IgD-negative memory B cell (primary cell): ENCODE data around the gene KCNF1. TPM values are rescaled to one million over a fixed set of nuclear protein-coding genes. Genes with fewer than 3 reads are reported as not detected.

ENCODE experiments used
- H3K27ac Mint-ChIP-seq, 3 donors: one replicate each; pipeline ENCODE4 v1.8.0; 2020 to 2022; ENCODE audit warnings: mild to moderate bottlenecking in 3 of 3, mixed read lengths in 3 of 3, moderate library complexity in 1 of 3
- H3K27me3 Mint-ChIP-seq: one replicate; pipeline ENCODE4 v1.8.0; 2021; ENCODE audit warnings: mixed read lengths
- H3K36me3 Mint-ChIP-seq: one replicate; pipeline ENCODE4 v1.8.0; 2020; ENCODE audit warnings: mild to moderate bottlenecking, mixed read lengths
- H3K4me1 Mint-ChIP-seq, 3 donors: one replicate each; pipeline ENCODE4 v1.8.0; 2020 to 2022; ENCODE audit warnings: mixed read lengths in 3 of 3, mild to moderate bottlenecking in 1 of 3
- H3K4me3 Mint-ChIP-seq, 4 donors: one replicate each; pipeline ENCODE4 v1.8.0; 2020 to 2022; ENCODE audit warnings: mild to moderate bottlenecking in 4 of 4, mixed read lengths in 4 of 4, moderate library complexity in 3 of 4
- H3K9me3 Mint-ChIP-seq, 3 donors: one replicate each; pipeline ENCODE4 v1.8.0; 2020 to 2021; ENCODE audit warnings: mixed read lengths in 3 of 3, mild to moderate bottlenecking in 1 of 3
- polyA plus RNA-seq: library from polyadenylated mRNA; unstranded; fragments of 300-500 nt; fragmentation: Illumina TruSeq; gene quantifications from one replicate; pipeline ENCODE4 v1.2.3, GENCODE V29; 2021

KCNF1 gene, protein sequence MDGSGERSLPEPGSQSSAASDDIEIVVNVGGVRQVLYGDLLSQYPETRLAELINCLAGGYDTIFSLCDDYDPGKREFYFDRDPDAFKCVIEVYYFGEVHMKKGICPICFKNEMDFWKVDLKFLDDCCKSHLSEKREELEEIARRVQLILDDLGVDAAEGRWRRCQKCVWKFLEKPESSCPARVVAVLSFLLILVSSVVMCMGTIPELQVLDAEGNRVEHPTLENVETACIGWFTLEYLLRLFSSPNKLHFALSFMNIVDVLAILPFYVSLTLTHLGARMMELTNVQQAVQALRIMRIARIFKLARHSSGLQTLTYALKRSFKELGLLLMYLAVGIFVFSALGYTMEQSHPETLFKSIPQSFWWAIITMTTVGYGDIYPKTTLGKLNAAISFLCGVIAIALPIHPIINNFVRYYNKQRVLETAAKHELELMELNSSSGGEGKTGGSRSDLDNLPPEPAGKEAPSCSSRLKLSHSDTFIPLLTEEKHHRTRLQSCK
- not detected for polyA plus RNA-seq

DNA sequence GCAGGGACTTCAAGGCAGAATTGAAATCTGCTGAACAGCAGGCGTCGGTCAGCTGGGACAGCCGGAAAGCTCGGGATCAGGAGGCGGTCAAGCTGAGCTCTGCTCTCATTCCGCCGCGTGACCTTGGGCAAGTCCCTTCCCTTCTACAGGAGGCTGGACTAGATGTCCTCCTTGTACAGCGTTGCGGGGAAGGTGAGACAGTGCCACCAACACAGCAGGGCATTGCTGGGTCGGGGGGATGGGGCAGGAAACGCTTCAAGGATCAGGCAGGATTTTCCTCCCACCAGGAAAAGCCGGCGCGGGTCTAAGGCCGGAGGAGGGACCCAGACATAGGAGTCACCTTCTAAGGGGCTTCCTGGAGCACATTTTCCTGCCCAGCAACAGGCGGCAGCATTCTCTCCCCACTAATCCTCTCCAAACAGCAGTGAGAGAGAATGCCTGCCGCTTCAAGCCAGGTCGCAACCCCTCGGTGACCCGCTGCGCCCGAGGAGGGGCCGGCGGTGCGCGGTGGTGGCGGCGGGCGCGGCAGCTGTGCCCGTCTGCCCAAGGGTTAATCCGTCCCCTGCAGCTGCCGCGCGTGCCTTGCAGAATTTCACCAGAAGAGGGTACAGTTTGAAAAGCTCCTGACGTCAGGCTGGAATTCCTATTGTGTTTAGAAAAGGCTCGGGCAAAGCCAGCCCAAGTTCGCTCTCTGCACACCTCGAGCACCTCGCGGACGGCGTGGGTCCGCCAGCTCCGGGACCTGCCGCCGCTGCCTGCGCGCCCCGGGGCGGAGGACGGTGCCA lies at the start of gene KCNF1:
TSS of gene KCNF1 (plus strand) at position 644 of the 785 bp plus-strand sequence. CDS start 493 bp downstream, outside the sequence.
- Mint-ChIP-seq H3K27ac (no peak within 1 kb of the TSS), H3K9me3 (peaks cover 0 to 2% (median 0%) of the 10 kb centered on the region in 3 donors), H3K36me3 (peaks cover 2% of the 10 kb centered on the region), H3K27me3 (peaks cover 27% of the 10 kb centered on the region), H3K4me1 (peaks cover 0 to 5% (median 0%) of the 10 kb centered on the region in 3 donors), H3K4me3 (peak within 1 kb of the TSS in 1 of 4 donors; percentile 7)

DNA sequence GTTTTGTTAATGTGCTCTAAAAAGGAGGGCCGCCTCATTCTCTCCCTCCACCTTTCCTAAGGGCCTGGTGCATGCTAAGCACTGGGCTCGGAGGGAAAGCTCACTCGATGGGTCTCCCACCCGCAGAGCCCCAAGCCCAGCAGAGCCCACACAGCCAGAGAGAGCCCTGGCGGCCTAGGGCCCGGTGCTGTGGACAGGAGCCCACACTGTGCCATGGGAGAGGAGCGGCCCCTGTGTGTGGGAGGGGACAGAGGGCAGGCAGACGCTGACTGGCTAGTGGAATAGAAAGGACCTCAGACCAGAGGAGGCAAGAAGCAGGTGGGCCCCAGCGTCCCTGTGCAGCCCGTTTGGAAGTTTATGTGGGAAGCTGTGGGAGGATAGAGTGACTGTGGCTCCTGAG lies 49.4 kb upstream of the KCNF1 start:
- no peaks in the 10 kb centered on the region for H3K9me3 Mint-ChIP-seq
- peaks cover 14% of the 10 kb centered on the region for H3K27me3 Mint-ChIP-seq
- peaks cover 2% of the 10 kb centered on the region for H3K36me3 Mint-ChIP-seq
- no peak overlapping the region for H3K4me3 Mint-ChIP-seq
- peaks cover 18 to 20% (median 19%) of the 10 kb centered on the region in 3 donors for H3K4me1 Mint-ChIP-seq
- no peak overlapping the region for H3K27ac Mint-ChIP-seq

DNA sequence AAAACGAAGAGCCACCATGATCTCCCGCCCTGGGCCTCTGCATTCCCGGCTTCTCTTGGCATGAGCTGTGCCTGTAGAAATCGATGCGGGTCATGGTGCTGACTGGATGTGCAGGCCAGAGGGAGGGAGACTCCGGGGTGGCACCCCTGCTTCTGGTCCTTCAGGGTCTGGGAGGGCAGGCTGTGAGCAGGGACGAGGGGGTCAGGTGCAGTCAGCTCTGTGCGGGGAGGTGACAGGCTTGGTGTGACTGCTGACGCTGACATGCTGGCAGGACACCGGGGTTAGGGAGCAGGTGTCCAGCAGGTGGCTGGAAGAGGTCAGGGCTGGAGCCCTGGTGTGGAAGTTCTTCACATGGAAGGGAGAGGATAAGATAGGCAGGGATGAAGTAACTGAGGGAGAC lies 48.7 kb upstream of the KCNF1 start:
- H3K4me3 Mint-ChIP-seq = peak overlapping the region in 1 of 4 donors; percentile 72
- no peaks in the 10 kb centered on the region for H3K9me3 Mint-ChIP-seq
- H3K36me3 Mint-ChIP-seq = peaks cover 2% of the 10 kb centered on the region
- peaks cover 18 to 20% (median 19%) of the 10 kb centered on the region in 3 donors for H3K4me1 Mint-ChIP-seq
- H3K27ac Mint-ChIP-seq = peak overlapping the region in 1 of 3 donors; percentile 14
- peaks cover 15% of the 10 kb centered on the region for H3K27me3 Mint-ChIP-seq

DNA sequence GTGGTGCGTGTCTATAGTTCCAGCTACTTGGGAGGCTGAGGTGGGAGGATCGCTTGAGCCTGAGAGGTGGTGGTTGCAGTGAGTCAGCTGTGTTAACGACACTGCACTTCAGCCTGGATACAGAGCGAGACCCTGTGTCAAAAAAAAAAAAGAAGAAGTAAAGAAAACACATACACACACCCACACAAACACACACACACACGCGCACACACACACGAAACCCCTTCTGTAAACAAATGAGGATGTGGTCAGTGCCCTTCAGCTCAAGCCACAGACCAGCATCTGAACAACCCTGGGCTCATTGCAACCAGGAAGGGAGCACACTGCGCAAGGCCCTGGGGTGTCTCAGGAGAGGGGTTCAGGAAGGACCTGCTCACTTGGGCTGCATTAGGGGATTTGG lies 47.9 kb upstream of the KCNF1 start:
- peaks cover 15% of the 10 kb centered on the region for H3K27me3 Mint-ChIP-seq
- H3K36me3 Mint-ChIP-seq = peaks cover 2% of the 10 kb centered on the region
- H3K4me3 Mint-ChIP-seq = peak overlapping the region in 3 of 4 donors; percentile 27 to 81 (median 72)
- H3K27ac Mint-ChIP-seq = peak overlapping the region in 2 of 3 donors; percentile 84 to 88
- H3K4me1 Mint-ChIP-seq = peaks cover 18 to 20% (median 19%) of the 10 kb centered on the region in 3 donors
- H3K9me3 Mint-ChIP-seq = no peaks in the 10 kb centered on the region

DNA sequence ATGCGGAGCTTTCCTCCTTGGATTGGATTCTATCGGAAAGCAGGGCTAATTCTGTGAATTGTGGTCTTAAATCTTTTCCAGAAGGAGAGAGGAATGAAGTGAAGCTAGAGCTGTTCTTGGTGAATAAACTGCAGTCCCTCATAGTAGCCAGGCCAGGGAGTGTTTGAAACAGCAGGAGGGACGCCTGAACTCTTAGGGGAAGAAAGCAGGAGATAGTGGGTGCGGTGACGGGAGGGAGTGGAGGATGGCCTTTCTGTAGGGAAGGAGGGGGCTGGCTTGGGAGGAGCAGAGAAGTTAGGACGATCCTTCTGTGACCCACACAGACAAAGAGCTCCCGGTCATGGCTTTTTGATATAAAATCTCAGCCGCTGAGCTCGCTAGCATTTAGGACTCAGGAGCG lies 47.5 kb upstream of the KCNF1 start:
- Mint-ChIP-seq H3K4me3 (peak overlapping the region in 2 of 4 donors; percentile 72 to 81), H3K27me3 (peaks cover 16% of the 10 kb centered on the region), H3K36me3 (peaks cover 2% of the 10 kb centered on the region), H3K4me1 (peaks cover 18 to 20% (median 19%) of the 10 kb centered on the region in 3 donors), H3K27ac (peak overlapping the region in 1 of 3 donors; percentile 88), H3K9me3 (no peaks in the 10 kb centered on the region)

DNA sequence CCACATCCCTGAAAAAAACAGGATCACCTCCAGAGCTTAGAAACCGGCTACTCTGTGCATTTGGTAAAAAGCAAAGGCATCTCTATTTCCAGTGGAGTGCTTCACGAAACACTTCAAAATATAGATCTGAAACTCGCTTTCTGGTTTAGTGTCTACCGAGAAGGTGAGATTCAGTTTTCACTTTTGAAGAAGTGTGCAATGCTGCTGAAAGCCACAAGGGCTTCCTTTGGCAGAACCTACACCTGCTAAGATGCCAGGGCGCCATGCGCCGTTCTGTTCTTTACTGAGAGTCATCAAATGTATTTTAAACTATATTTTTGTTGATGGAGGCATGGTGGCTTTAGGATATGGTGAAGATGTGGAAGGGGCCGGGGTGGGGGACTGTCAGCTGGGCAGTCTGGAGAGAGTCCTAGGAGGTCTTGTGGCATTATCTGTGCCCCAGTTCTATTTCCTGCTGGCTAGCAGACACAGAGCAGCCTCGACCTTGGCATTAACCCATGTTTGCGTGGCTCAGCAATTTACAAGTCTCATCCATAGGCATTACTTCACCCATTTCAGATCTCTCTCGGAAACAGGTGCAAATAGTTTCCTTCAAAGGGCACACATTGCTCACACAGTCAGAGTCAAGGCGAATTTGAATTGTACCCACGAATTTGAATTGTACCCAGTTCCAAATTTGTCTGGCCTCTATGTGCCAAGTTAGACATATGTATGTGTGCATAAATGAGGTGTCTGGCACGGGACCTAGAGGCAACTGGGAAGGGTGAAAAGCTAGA lies 46.7 kb upstream of the KCNF1 start:
- Mint-ChIP-seq H3K27me3 (peaks cover 16% of the 10 kb centered on the region), H3K4me1 (peaks cover 18 to 20% (median 19%) of the 10 kb centered on the region in 3 donors), H3K27ac (no peak overlapping the region), H3K36me3 (peaks cover 2% of the 10 kb centered on the region), H3K4me3 (peak overlapping the region in 2 of 4 donors; percentile 81 to 91), H3K9me3 (no peaks in the 10 kb centered on the region)

DNA sequence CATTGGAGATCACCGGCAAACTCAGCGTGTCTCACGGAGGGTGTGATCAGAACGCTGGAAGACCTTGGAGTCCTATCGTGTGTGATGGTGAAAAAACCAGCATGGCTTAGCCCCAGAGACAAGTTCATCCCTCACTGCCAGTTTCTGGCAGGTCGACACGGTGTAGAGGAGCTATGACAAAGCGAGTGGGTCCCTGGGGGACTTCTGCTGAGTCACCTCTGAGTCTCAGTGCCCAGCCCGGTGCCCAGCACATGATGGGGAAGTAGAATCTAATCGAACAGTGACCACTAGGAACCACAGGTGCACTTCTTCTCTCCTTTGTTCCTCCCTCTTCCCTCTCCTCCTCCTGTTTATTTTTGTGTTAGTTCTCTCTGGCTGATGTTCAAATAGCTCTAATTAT lies 45.9 kb upstream of the KCNF1 start:
- peak overlapping the region in 1 of 4 donors; percentile 37 for H3K4me3 Mint-ChIP-seq
- H3K27me3 Mint-ChIP-seq = peaks cover 16% of the 10 kb centered on the region
- no peak overlapping the region for H3K27ac Mint-ChIP-seq
- peaks cover 18 to 20% (median 19%) of the 10 kb centered on the region in 3 donors for H3K4me1 Mint-ChIP-seq
- H3K36me3 Mint-ChIP-seq = peaks cover 2% of the 10 kb centered on the region
- no peaks in the 10 kb centered on the region for H3K9me3 Mint-ChIP-seq

DNA sequence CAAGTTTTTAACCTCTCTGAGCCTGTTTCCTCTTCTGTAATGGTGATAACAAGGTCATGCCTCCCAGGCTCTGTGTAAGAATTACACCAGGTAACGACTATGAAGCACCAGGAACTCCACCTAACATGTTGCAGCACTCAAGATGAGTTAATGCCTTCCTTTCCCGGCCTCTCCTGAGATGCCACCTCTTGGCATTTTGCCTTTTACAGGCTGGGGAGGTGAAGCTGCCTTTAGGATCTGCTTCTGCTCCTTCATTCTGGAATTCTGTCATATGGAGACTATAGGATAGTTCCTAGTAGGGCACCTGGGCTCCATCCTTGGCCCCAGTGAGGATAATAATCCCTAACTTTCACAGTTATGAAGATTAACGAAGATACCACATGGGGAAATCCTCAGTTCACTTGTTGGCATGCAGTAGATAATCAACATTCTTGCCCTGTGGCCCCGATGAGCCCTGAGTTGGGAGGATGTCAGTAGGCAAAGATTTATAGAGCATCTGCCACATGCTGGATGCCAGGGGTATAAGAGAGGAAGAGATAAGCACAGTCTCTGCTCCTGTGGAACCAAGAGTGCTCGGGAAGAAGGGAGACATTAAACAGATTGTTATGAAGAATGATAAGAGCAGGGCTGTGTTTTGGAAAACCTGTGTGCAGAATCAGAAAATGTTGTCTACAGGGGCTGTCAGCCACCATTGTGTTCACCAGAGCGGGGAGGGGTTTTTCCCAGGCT lies 43.9 kb upstream of the KCNF1 start:
- Mint-ChIP-seq H3K27ac (no peak overlapping the region), H3K36me3 (peaks cover 2% of the 10 kb centered on the region), H3K4me3 (peak overlapping the region in 1 of 4 donors; percentile 26), H3K9me3 (peaks cover 0 to 6% (median 0%) of the 10 kb centered on the region in 3 donors), H3K4me1 (peaks cover 18 to 20% (median 19%) of the 10 kb centered on the region in 3 donors), H3K27me3 (peaks cover 16% of the 10 kb centered on the region)

DNA sequence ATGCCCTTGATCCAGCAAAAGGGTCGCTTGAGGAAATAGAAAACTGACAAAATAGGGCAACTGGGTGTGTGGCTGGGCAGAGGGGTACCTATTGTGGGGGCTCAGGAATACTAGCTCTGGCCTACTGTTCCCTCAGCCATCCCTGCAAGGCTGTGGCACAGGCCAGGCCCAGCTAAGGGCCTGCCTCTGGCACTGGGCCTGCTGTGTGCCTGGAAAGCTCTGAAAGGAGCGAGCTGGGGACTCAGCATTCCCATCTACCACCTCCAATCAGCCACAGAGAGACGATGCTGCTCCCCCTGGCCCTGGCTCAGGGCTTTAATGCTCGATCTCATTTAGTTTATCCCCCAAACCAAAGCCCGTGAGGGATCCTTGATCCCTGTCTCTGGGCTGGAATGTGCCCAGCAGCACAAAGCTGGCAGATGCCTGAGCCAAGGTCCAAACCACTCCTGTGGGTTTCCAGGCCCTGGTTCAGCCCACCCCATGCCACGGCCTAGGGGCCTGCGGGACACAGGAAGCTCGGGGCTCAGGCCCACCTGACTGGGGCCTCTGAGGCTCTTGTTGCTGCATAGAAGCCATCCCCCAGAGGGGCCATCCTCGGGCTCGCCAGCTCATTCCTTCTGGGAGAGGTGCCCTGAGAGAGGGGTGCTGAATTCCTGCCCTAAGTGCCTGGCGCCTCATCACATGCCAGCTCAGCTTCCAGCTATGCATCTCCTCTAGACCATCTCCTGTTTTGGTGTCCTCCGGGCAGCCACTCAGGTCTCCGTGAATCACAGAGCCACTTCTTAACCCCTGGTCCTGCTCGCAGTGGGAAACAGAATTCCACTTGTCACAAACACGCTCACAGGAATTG lies 43.0 kb upstream of the KCNF1 start:
- H3K4me3 Mint-ChIP-seq = no peak overlapping the region
- peaks cover 2% of the 10 kb centered on the region for H3K36me3 Mint-ChIP-seq
- H3K27ac Mint-ChIP-seq = no peak overlapping the region
- peaks cover 0 to 6% (median 0%) of the 10 kb centered on the region in 3 donors for H3K9me3 Mint-ChIP-seq
- H3K27me3 Mint-ChIP-seq = peaks cover 13% of the 10 kb centered on the region
- peaks cover 16 to 20% (median 17%) of the 10 kb centered on the region in 3 donors for H3K4me1 Mint-ChIP-seq

DNA sequence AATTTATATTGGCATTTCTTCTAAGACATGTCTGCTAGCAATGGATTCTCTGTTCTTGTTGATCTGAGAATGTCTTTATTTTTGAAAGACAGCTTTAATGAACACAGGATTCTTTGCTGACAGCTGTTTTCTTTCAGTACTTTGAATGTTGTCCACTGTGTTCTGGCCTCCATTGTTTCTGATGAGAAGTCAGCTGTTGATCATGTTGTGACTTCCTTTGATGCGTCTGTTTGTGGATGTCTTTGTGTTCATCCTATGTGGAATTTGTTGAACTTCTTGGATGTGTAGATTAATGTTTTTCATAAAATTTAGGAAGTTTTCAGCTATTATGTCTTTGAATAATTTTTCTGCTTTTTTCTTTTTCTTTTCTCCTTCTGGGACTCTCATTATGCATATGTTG lies 39.8 kb upstream of the KCNF1 start:
- Mint-ChIP-seq H3K4me1 (no peaks in the 10 kb centered on the region), H3K36me3 (no peaks in the 10 kb centered on the region), H3K27me3 (peaks cover 11% of the 10 kb centered on the region), H3K9me3 (peaks cover 0 to 6% (median 3%) of the 10 kb centered on the region in 3 donors), H3K4me3 (no peak overlapping the region), H3K27ac (no peak overlapping the region)

DNA sequence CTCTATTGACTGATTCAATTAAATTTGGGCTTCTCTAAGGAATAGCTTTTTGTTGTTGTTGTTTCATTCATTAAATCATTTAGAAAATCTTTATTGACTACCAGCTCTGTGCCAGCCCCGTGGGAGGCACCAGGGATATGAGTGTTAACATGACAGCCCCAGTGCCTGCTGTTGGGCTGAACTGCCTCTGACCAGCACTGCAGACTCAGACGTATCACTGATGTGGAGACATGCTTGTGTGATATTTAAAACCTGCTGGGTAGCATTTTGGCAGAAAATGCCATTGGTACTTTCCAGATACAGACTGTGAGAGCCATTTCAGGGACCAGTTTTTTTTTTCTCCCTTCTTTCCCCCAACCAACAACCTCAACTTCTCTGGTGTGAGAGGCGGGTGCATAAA lies 38.6 kb upstream of the KCNF1 start:
- H3K36me3 Mint-ChIP-seq = no peaks in the 10 kb centered on the region
- peaks cover 13% of the 10 kb centered on the region for H3K27me3 Mint-ChIP-seq
- peaks cover 0 to 6% (median 3%) of the 10 kb centered on the region in 3 donors for H3K9me3 Mint-ChIP-seq
- H3K27ac Mint-ChIP-seq = no peak overlapping the region
- H3K4me1 Mint-ChIP-seq = no peaks in the 10 kb centered on the region
- H3K4me3 Mint-ChIP-seq = no peak overlapping the region

DNA sequence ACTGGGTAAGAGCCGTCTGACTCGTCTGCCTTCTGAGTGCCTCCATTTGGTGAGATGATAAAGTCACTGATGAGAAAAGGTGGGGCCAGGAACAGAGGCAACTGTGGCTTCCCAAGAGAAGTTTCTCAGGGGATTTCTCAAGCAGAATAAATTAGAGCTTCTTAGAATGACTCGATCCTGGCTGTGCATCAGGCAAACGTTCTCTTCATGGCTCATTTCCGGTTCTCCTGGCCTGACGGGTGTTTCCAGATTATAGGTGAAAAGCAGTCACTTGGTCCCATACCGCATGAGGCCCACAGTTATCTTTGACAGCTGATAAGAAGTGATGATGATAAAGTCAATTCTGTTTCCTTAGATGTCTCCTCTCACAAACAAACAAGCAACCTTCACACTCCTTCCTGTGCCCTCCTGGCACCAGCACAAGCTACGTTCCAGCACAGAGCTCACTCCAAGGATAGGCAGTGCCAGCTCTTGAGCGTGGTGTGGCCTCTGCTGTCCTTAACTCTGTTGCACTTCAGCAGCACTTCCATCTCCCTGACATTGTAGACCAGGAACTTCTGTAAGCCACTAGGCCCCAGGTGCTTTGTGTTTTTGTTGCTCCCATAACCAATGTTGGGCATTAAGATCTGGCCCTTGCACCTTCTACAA lies 37.8 kb upstream of the KCNF1 start:
- H3K4me1 Mint-ChIP-seq = no peaks in the 10 kb centered on the region
- peak overlapping the region in 1 of 3 donors; percentile 16 for H3K27ac Mint-ChIP-seq
- H3K27me3 Mint-ChIP-seq = peaks cover 15% of the 10 kb centered on the region
- H3K36me3 Mint-ChIP-seq = no peaks in the 10 kb centered on the region
- peaks cover 0 to 6% (median 3%) of the 10 kb centered on the region in 3 donors for H3K9me3 Mint-ChIP-seq
- no peak overlapping the region for H3K4me3 Mint-ChIP-seq

DNA sequence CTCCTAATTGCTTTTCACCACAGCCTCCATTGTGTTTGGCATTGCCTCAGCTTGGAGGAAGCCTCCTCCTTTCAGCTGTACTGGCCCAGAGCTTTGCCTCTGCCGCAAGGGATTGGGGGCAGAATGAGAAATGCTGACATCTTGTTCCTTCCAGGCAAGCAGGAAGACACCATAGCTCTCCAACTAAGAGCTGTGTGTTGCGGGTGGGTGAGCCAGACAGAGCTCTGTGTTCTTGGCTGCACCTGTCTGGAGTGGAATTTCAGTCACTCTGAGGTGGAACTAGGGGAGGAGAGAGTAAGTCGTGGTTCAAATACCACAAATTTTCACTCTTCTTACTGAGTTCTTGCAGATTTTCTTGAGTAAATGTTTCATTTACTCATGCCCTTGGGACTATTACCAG lies 36.6 kb upstream of the KCNF1 start:
- peaks cover 0 to 6% (median 3%) of the 10 kb centered on the region in 3 donors for H3K9me3 Mint-ChIP-seq
- H3K4me1 Mint-ChIP-seq = peaks cover 0 to 3% (median 0%) of the 10 kb centered on the region in 3 donors
- no peaks in the 10 kb centered on the region for H3K36me3 Mint-ChIP-seq
- no peak overlapping the region for H3K27ac Mint-ChIP-seq
- H3K27me3 Mint-ChIP-seq = peaks cover 14% of the 10 kb centered on the region
- H3K4me3 Mint-ChIP-seq = no peak overlapping the region
